GM20000 (cell line): Measurements from ENCODE around the gene PSME3.
A peak's percentile ranks its signal among the peaks of the same experiment; 100 is the strongest.

Experiments used
- DNase-seq: peaks from one replicate; pipeline ENCODE4 v3.0.0; 2012; ENCODE audit warnings: low spot score
- CTCF ChIP-seq: IDR thresholded peaks from 2 replicates; pipeline ENCODE4 v1.5.1; 2012; ENCODE audit warnings: mild to moderate bottlenecking, control low read depth; ENCODE audit errors: extremely low read depth, missing control alignments

Gene PSME3

GRCh38 chr17:42819939-42820535, 13.2 kb upstream of the PSME3 start:
- peak; percentile 58 for DNase-seq
- peak; percentile 86 for TF ChIP-seq CTCF

GRCh38 chr17:42821176-42821575, 12.0 kb upstream of the PSME3 start:
- no peak for TF ChIP-seq CTCF

GRCh38 chr17:42827472-42827871, 5.7 kb upstream of the PSME3 start:
- no peak for DNase-seq
- TF ChIP-seq CTCF: no peak

More at GRCh38 chr17:42821176-42821575, 12.0 kb upstream of the PSME3 start:
- no peak for DNase-seq

GRCh38 chr17:42830971-42831370, 2.2 kb upstream of the PSME3 start:
- TF ChIP-seq CTCF: no peak
- no peak for DNase-seq

- DNase-seq: no peak
- no peak for TF ChIP-seq CTCF
These were observed 824 bp upstream of the PSME3 start for GRCh38 chr17:42832213-42832933.

- DNase-seq: no peak
These were observed 698 bp downstream of the PSME3 start for GRCh38 chr17:42833767-42834422.

More at GRCh38 chr17:42833767-42834422, 698 bp downstream of the PSME3 start:
- TF ChIP-seq CTCF: no peak
